GM21717 (cell line): ENCODE data around the gene PLCB4.

Source experiments
- ATAC-seq: cut with Tn5 transposase; IDR thresholded peaks from one replicate; pipeline ENCODE4 v1.9.1; 2021; ENCODE audit warnings: mild to moderate bottlenecking, moderate library complexity; ENCODE audit not compliant: unreplicated experiment

The PLCB4 gene

GRCh38 chr20:9389346-9389745 is 320.5 kb downstream of the PLCB4 start:
- ATAC-seq: no peak

DNA sequence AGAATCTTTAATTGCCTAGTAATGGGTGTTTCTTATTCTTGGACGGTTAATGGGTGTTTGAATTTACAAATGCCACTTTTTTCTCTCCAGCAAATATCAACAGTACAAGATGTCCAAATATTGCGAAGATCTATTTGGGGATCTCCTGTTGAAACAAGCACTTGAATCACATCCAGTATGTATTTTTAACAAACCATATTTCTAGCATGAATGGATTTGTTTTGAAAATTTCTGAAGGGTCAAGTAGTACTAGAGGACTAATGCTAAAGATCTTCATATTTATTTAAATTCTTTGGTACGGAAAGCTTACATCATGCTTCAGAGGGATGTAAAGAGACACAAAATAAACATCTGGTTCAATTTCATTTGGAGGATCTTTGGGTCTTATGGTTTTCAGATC is 321.6 kb downstream of the PLCB4 start:
- ATAC-seq: no peak

GRCh38 chr20:9392892-9393857 is 324.3 kb downstream of the PLCB4 start:
- peak; percentile 56 for ATAC-seq

DNA sequence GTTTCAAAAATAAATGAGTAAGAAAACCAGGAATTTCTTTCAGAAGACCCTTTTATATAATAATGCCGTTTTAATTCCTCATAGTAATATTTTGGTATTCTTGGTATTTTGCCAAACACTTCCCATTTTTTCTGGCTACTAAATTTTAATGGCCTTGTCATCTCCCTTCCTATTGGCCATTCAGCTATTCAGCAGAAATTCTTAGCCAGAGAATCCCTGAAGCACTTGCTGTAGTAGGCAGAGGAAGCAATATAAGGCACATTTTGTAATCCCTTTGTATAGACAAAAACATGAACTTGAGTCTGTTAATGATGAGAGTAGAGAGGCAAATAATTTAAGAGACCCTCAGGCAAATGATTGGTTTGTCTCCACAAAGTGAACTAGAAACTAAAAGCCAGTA is 327.1 kb downstream of the PLCB4 start:
- no peak for ATAC-seq

DNA sequence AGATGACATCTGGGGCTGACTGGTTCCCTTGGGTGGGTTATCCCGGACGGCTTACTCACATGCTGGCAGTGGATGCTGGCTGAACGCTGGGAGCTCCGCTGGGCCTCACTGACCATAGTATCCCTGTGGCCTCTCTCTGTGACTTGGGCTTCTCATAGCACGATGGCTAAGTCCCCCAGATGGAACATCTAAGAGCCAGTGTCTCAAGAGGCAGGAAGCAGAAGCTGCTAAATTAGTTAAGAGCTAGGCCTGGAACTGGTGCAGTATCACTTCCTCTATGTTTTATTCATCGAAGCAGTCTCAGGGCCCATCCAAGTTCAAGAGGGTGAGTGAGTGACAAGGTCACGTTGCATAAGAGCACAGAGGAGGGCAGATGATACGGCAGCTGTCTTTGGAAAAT is 329.0 kb downstream of the PLCB4 start:
- ATAC-seq: peak; percentile 95

DNA sequence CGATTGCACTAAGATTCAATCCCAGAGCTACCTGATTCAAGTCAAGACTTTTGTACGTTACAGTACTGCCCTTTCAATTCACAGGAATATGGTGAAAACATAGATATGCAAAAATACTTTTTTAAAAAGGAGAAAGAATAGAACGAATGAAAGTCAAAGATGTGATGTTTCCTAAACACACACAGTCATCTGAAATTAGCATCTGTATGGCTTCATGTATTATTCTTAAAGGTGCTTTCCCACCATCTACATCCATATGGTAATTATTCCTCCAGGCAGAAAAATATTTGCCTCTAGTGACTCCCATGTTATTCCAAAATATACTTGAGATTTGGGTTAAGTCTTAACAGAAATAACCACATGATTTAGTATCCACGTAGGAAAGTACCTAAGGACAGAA is 330.0 kb downstream of the PLCB4 start:
- no peak for ATAC-seq

DNA sequence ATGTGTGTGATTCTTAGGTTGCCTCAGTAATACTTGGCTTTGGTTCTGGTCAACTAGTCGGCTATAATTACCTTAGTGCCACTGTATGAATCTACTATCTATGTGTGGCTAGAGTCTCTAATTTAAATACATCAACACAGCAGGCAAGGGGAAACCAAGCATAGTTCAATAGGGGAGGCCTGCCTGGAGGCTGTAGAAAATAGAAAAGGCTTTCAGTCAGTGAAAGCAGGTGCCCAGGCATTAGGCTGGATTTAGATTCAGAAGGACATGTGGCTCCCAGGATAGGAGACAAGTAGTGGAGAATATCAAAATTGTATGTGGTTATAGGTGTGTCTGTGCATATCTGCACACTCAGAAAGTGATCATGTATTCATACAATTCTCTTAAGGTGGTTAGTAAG is 330.4 kb downstream of the PLCB4 start:
- no peak for ATAC-seq

GRCh38 chr20:9400171-9401025 is 331.5 kb downstream of the PLCB4 start:
- no peak for ATAC-seq

- no peak for ATAC-seq
These were observed 332.5 kb downstream of the PLCB4 start for GRCh38 chr20:9401371-9401770.

DNA sequence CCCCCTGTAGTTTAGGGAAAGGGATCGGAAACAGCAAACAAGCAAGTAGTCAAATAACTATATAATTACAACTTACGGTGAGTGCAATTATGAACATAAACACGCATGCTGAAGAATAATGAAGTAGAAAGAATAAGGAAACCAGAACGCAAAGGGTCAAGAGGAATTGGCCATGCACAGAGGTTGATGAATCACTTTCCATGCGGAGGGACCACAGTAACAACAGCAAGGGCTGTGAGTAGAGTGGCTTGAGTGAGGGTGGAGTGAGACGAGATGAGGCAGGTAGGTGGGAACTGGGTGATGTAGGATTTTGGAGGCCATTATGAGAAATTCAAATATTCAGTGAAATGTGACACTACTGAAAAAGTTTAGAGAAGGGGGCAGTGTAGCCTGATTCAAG is 333.3 kb downstream of the PLCB4 start:
- ATAC-seq: no peak

GRCh38 chr20:9402546-9402945 is 333.7 kb downstream of the PLCB4 start:
- ATAC-seq: no peak

DNA sequence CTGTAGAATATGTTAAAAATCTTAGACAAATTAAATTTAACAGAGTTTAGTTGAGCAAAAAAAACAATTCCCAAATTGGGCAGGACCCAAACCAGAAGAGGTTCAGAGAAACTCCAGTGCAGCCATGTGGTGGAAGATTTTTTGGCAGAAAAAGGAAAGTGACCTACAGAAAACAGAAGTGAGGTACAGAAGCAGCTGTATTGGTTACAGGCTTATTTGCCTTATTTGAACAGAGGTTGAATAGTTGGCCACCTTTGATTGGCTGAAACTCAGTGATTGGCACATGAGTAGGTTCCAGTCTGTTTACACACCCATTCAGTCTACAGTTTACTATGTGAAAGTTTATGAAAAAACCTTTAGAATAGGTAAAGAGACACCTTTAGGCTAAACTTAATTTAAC is 334.6 kb downstream of the PLCB4 start:
- ATAC-seq: no peak

DNA sequence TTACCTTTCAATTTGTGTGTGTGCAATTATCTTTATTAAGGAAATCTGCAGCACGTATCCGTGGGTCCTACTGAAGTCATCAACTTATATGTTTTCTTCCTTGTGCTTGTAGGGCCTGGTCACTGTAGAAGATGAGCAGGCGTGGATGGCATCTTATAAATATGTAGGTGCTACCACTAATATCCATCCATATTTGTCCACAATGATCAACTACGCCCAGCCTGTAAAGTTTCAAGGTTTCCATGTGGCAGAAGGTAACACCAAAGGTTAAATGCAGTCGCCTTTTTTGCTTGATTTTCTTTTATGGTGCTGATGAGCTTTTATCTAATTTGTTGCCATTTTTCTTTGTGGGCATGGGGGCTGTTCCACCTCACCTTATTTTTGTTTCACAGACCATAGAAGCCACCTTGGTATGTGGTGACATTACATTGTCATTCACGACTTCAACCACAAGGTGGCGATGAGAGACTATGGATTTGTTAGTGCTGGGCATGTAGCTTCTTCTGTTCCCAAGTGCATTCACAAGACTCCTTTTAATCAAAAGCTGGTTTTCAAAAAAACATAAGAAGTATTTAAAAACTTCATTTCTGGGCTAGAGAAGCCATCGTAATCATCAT is 339.0 kb downstream of the PLCB4 start:
- peak; percentile 55 for ATAC-seq

- ATAC-seq: no peak
These were observed 339.8 kb downstream of the PLCB4 start for GRCh38 chr20:9408422-9409300.

DNA sequence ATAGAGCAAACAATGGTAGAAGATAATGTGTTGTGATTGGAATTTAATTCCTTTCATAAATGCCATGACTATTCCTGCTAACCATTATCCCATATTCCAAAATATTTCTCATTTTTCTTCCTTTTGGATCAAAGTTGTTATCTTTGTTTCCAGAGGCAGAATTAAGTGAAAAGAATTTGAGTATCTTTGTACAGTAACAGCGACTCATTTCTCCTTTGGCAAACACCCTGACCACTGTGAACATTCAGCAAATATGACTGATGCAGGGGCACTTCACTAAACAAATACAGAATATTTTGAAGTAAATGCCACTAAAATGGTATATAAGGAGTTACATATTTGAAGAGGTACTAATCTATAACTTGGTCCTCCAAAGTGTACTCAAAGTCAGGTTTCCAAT is 340.5 kb downstream of the PLCB4 start:
- ATAC-seq: no peak

- ATAC-seq: no peak
These were observed 341.1 kb downstream of the PLCB4 start for GRCh38 chr20:9409981-9410380.

GRCh38 chr20:9411833-9412232 is 342.9 kb downstream of the PLCB4 start:
- ATAC-seq: no peak

DNA sequence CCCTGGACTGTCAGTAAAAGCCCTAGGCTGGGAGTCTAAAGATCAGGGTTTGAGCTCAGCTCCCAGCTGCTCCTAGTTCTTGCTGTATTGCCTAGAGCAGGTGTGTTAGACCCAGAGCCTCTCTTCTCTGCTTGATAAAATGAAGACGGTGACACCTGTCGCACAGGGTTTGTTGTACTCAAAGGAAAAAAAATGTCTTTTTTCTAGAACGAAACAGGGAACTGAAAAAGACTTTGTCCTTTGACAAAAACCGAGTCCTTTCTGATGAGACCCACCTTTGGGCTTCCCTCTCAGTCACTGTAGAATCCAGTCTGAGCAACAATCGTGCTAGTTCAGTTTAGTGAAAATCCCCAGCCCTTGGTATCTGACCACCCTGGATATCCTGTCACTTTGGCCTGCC is 343.4 kb downstream of the PLCB4 start:
- peak; percentile 89 for ATAC-seq

DNA sequence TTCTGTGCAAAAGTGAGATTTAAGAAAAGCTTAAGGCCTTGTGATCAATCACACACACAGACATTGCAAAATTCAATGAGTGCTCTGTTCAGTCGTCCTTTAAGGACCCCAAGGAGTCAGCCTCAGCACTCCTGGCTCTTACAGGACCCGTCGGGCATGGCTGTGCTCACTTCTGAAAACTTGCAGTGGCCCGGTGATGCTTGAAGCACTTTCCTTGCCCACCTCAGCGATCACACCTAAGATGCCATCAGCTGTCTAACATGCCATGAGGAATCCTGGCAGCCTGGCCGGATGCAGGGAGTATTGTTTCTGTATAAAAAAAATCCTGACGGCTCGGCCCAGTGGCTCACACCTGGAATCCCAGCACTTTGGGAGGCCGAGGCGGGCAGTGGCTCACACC is 344.1 kb downstream of the PLCB4 start:
- no peak for ATAC-seq

DNA sequence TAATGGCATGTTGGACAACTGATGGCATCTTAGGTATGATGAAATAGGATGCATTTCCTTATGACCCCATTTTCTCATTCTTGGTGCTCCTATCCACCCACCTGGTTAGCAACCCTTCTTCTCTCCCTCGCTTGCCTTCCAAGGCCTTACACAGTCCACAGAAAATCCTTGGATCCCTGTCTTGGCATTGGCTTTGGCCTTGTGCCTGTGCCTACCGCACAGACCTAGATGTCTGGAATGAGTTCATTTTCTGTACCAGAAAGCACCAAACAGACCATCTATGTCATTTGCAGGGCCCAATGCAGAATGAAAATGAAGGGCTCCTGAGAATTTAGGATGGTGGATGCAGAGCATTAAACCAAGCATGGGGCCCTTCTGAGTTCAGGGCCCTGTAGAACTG is 346.5 kb downstream of the PLCB4 start:
- no peak for ATAC-seq
